ENCODE data around the gene KANSL1.

GRCh38 chr17:46086821-46087220 lies 106.4 kb downstream of the KANSL1 start:
- TF ChIP-seq ELF1 (IDR thresholded peaks at IDR 0.05) (no peak), SIN3A (IDR thresholded peaks at IDR 0.05; ENCODE audit: borderline replicate concordance, low read depth, low read length) (no peak), CTCF (IDR thresholded peaks at IDR 0.05) (no peak), REST (IDR thresholded peaks at IDR 0.05; ENCODE audit: low read depth, low read length) (no peak), YY1 (IDR thresholded peaks at IDR 0.05; ENCODE audit: low read depth) (no peak), IRF3 (IDR thresholded peaks at IDR 0.05; ENCODE audit: low read depth, low read length) (no peak), CHD2 (IDR thresholded peaks at IDR 0.05; ENCODE audit: low read length, partially characterized antibody) (no peak), EZH2phosphoT487 (IDR thresholded peaks at IDR 0.05; ENCODE audit: borderline replicate concordance, low read depth) (no peak)
- TF ChIP-seq, protein P1, sequence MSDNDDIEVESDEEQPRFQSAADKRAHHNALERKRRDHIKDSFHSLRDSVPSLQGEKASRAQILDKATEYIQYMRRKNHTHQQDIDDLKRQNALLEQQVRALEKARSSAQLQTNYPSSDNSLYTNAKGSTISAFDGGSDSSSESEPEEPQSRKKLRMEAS (IDR thresholded peaks at IDR 0.05; ENCODE audit: low read depth): no peak
